Breast epithelium (tissue), 4 donors: ENCODE results near the gene ENOSF1. TPM values are rescaled to one million over a fixed set of nuclear protein-coding genes. Genes with fewer than 3 reads are reported as not detected.

Source experiments
- DNase-seq, 2 donors: peaks; one replicate each; pipeline ENCODE4 v3.0.0-alpha.2; 2019; ENCODE audit warnings: low spot score in 2 of 2
- H3K27ac ChIP-seq, 2 donors: fragments of 200-600 bp; sonication (generic) in 1 of 2; one replicate each; pipeline ENCODE4 v1.5.1; 2016 to 2019; ENCODE audit warnings: mild to moderate bottlenecking in 1 of 2
- H3K27me3 ChIP-seq, 2 donors: fragments of 200-600 bp; sonication (generic) in 1 of 2; one replicate each; pipeline versions ENCODE4 v1.5.1 to v1.6.0; 2017 to 2019; ENCODE audit warnings: control low read depth in 1 of 2, mild to moderate bottlenecking in 1 of 2
- H3K36me3 ChIP-seq: fragments of 200-600 bp; one replicate; pipeline ENCODE4 v1.5.1; 2019
- H3K4me1 ChIP-seq, 2 donors: fragments of 200-600 bp; sonication (generic); one replicate each; pipeline ENCODE4 v1.5.1; 2016 to 2019; ENCODE audit warnings: control low read depth in 1 of 2
- H3K4me3 ChIP-seq, 3 donors: fragments of 200-600 bp; sonication (generic); 1 replicate in 2 of 3; 2 replicates in 1 of 3; pipeline ENCODE4 v1.5.1; 2016 to 2019; ENCODE audit warnings: mild to moderate bottlenecking in 3 of 3, moderate library complexity in 2 of 3
- H3K9me3 ChIP-seq, 2 donors: fragments of 200-600 bp; sonication (generic) in 1 of 2; one replicate each; pipeline ENCODE4 v1.5.1; 2016 to 2019; ENCODE audit warnings: control low read depth in 1 of 2
- POLR2A ChIP-seq: fragments of 450-650 bp; IDR thresholded peaks from one replicate; pipeline ENCODE4 v1.6.1; 2016; ENCODE audit warnings: antibody characterized with exemption, mild to moderate bottlenecking, moderate library complexity
- POLR2AphosphoS5 ChIP-seq, 3 donors: sonication (generic); formaldehyde crosslinking; IDR thresholded peaks; one replicate each; pipeline ENCODE4 v1.6.1; 2017; ENCODE audit warnings: antibody characterized with exemption in 3 of 3
- intact Hi-C: fragments of 100-400 bp; cut with DNase I; formaldehyde crosslinking; loops from one replicate; pipeline ENCODE4 v1.15.1; 2023; ENCODE audit warnings: low total_unique reads
- total RNA-seq, 3 donors: library from RNA; depleted of rRNA; stranded (reverse); fragments of >200 nt; gene quantifications; one replicate each; pipeline ENCODE4 v1.1.0, GENCODE V29; 2016
- TF ChIP-seq, protein P1 (sequence below), 3 donors: fragments of 450-650 bp; IDR thresholded peaks; one replicate each; pipeline ENCODE4 v1.5.1; 2016 to 2017; ENCODE audit warnings: antibody characterized with exemption in 3 of 3, mild to moderate bottlenecking in 3 of 3, moderate library complexity in 3 of 3

The ENOSF1 gene
- total RNA-seq, 3 donors from 2014 or later = 49.4 to 96.0 (median 90.1) TPM

DNA sequence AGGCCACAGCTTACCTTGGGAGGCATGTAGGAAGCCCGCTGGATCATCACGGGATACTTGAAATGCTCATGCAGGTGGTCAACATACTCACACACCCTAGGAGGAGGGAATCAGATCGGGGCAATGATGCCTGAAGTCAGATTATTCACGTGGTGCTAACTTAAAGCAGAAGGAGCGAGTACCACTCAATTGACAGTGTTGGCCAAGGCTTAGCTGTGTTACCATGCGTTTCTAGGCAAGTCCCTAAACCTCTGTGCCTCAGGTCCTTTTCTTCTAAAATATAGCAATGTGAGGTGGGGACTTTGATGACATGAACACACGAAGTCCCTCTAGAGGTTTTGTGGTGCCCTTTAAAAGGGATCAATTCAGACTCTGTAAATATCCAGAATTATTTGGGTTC is 37.1 kb downstream of the ENOSF1 start:
- DNase-seq = no peak
- TF ChIP-seq POLR2AphosphoS5 (IDR thresholded peaks at IDR 0.05) = no peak
- no peak for TF ChIP-seq POLR2A
- TF ChIP-seq, protein P1, sequence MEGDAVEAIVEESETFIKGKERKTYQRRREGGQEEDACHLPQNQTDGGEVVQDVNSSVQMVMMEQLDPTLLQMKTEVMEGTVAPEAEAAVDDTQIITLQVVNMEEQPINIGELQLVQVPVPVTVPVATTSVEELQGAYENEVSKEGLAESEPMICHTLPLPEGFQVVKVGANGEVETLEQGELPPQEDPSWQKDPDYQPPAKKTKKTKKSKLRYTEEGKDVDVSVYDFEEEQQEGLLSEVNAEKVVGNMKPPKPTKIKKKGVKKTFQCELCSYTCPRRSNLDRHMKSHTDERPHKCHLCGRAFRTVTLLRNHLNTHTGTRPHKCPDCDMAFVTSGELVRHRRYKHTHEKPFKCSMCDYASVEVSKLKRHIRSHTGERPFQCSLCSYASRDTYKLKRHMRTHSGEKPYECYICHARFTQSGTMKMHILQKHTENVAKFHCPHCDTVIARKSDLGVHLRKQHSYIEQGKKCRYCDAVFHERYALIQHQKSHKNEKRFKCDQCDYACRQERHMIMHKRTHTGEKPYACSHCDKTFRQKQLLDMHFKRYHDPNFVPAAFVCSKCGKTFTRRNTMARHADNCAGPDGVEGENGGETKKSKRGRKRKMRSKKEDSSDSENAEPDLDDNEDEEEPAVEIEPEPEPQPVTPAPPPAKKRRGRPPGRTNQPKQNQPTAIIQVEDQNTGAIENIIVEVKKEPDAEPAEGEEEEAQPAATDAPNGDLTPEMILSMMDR (IDR thresholded peaks at IDR 0.05) = no peak
- Histone ChIP-seq H3K27me3 (no peaks in the 10 kb centered on the region), H3K4me1 (no peaks in the 10 kb centered on the region), H3K4me3 (no peak overlapping the region), H3K36me3 (no peaks in the 10 kb centered on the region), H3K9me3 (no peaks in the 10 kb centered on the region), H3K27ac (no peak overlapping the region)
- intact Hi-C loops = no loop called here

DNA sequence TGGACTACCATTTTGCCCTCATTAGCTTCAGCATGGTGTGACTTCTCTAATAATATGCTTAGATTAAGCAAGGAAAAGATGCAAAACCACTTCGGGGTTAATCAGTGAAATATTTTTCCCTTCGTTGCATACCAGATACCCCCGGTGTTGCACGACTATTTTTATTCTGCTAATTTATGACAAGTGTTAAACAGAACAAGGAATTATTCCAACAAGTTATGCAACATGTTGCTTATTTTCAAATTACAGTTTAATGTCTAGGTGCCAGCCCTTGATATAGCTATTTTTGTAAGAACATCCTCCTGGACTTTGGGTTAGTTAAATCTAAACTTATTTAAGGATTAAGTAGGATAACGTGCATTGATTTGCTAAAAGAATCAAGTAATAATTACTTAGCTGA is 38.7 kb downstream of the ENOSF1 start:
- no peak for DNase-seq
- intact Hi-C loops = no loop called here
- no peak overlapping the region for H3K4me3 ChIP-seq
- no peaks in the 10 kb centered on the region for H3K36me3 ChIP-seq
- no peaks in the 10 kb centered on the region for H3K27me3 ChIP-seq
- no peak overlapping the region for H3K27ac ChIP-seq
- H3K4me1 ChIP-seq = no peaks in the 10 kb centered on the region
- no peak for TF ChIP-seq POLR2AphosphoS5 (IDR thresholded peaks at IDR 0.05)
- no peaks in the 10 kb centered on the region for H3K9me3 ChIP-seq

DNA sequence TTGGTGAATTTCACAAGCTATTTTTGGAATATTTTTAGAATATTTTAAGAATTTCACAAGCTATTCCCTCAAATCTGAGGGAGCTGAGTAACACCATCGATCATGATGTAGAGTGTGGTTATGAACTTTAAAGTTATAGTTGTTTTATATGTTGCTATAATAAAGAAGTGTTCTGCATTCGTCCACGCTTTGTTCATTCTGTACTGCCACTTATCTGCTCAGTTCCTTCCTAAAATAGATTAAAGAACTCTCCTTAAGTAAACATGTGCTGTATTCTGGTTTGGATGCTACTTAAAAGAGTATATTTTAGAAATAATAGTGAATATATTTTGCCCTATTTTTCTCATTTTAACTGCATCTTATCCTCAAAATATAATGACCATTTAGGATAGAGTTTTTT is 39.1 kb downstream of the ENOSF1 start:
- intact Hi-C loops = no loop called here
- no peaks in the 10 kb centered on the region for H3K27me3 ChIP-seq
- no peaks in the 10 kb centered on the region for H3K4me1 ChIP-seq
- H3K27ac ChIP-seq = no peak overlapping the region
- H3K9me3 ChIP-seq = no peaks in the 10 kb centered on the region
- DNase-seq = no peak
- H3K36me3 ChIP-seq = no peaks in the 10 kb centered on the region
- TF ChIP-seq POLR2A (no peak), POLR2AphosphoS5 (IDR thresholded peaks at IDR 0.05) (no peak)
- TF ChIP-seq, protein P1 (IDR thresholded peaks at IDR 0.05) = no peak
- no peak overlapping the region for H3K4me3 ChIP-seq

DNA sequence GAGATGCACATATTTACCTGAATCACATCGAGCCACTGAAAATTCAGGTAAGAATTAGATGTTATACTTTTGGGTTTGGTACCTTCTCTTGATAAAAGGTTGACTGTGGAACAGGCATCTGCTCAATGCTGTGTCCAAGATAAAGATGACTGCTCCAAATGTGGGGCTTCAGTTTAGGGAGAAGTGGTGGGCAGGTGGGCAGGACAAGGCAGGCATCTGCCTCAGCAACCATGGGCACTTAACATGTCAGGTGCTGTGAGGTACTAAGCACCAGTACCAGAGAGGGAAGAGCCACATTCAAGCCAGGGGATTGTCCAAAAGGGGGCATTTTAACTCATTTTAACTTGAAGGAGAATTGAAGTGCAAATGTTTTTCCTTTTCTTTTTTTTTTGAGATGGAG is 41.0 kb downstream of the ENOSF1 start:
- H3K4me1 ChIP-seq = no peaks in the 10 kb centered on the region
- H3K4me3 ChIP-seq = no peak overlapping the region
- no peak overlapping the region for H3K27ac ChIP-seq
- no peaks in the 10 kb centered on the region for H3K27me3 ChIP-seq
- DNase-seq = no peak
- intact Hi-C loops = no loop called here
- H3K9me3 ChIP-seq = no peaks in the 10 kb centered on the region
- H3K36me3 ChIP-seq = no peaks in the 10 kb centered on the region
- TF ChIP-seq, protein P1 (IDR thresholded peaks at IDR 0.05) = no peak
- TF ChIP-seq POLR2A = no peak
- TF ChIP-seq POLR2AphosphoS5 (IDR thresholded peaks at IDR 0.05) = no peak

DNA sequence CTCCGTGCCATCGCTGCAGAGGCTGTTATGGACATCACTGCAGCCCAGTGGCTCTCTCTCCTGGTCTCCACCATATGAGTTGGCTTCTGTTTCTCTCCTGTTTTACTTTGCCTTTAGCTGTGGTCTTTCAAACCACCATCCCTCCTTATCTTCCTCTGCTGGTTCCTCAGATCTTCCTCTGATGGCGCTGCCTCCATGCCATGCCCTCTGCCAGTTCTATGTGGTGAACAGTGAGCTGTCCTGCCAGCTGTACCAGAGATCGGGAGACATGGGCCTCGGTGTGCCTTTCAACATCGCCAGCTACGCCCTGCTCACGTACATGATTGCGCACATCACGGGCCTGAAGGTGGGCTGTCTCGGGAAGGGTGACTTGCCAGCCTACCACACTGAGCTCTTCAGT is 41.9 kb downstream of the ENOSF1 start:
- intact Hi-C loops = no loop called here
- Histone ChIP-seq H3K27me3 (no peaks in the 10 kb centered on the region), H3K4me1 (no peaks in the 10 kb centered on the region), H3K27ac (no peak overlapping the region), H3K4me3 (no peak overlapping the region), H3K36me3 (no peaks in the 10 kb centered on the region), H3K9me3 (no peaks in the 10 kb centered on the region)
- no peak for TF ChIP-seq POLR2AphosphoS5 (IDR thresholded peaks at IDR 0.05)
- TF ChIP-seq, protein P1 (IDR thresholded peaks at IDR 0.05) = no peak
- no peak for TF ChIP-seq POLR2A
- no peak for DNase-seq

DNA sequence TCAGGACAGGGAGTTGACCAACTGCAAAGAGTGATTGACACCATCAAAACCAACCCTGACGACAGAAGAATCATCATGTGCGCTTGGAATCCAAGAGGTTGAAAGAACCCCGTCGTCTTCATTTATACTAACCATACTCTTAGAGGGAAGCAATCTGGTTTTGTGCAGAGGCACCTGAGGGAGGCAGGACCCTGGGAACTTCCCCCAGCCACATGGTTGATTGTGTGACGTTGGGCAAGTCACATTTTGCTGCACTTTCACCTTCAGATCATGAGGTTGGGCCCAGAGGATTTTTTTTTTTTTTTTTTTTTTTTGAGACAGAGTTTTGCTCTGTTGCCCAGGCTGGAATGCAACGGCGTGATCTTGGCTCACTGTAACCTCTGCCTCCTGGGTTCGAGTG is 43.4 kb downstream of the ENOSF1 start:
- H3K4me3 ChIP-seq = no peak overlapping the region
- TF ChIP-seq POLR2AphosphoS5 (IDR thresholded peaks at IDR 0.05) = no peak
- no peak for TF ChIP-seq POLR2A
- TF ChIP-seq, protein P1 (IDR thresholded peaks at IDR 0.05) = no peak

More for the DNA sequence above, 43.4 kb downstream of the ENOSF1 start:
- no peaks in the 10 kb centered on the region for H3K36me3 ChIP-seq
- H3K27me3 ChIP-seq = no peaks in the 10 kb centered on the region
- no peaks in the 10 kb centered on the region for H3K9me3 ChIP-seq
- no peak overlapping the region for H3K27ac ChIP-seq
- intact Hi-C loops = no loop called here
- H3K4me1 ChIP-seq = no peaks in the 10 kb centered on the region
- no peak for DNase-seq
